Lower leg skin (tissue), 3 donors: Measurements from ENCODE around the gene AS3MT.

ENCODE experiments used
- CTCF ChIP-seq, 3 donors: fragments of 450-650 bp; IDR thresholded peaks; one replicate each; pipeline ENCODE4 v1.5.1; 2016; ENCODE audit warnings: antibody characterized with exemption in 3 of 3, mild to moderate bottlenecking in 3 of 3, moderate library complexity in 2 of 3
- POLR2A ChIP-seq, 2 donors: fragments of 450-650 bp; IDR thresholded peaks; one replicate each; pipeline ENCODE4 v1.6.1; 2016 to 2017; ENCODE audit warnings: antibody characterized with exemption in 2 of 2, mild to moderate bottlenecking in 1 of 2, moderate library complexity in 1 of 2

DNA sequence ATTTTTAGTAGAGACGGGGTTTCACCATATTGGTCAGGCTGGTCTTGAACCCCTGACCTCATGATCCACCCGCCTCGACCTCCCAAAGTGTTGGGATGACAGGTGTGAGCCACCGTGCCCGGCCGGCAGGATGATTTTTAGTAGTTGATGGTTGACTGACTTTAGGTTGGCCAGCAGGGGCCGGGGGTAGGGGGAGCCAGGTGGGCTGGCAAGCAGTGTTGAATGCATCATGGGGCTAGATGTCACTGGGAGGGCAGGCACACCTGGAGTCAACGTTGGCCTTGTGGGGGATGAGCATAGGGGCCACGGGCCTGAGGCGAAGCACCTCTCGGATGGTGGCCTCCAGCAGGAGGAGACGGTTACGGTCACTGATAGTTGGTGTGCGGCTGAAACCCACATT is 37.0 kb upstream of the AS3MT start:
- TF ChIP-seq POLR2A (IDR thresholded peaks at IDR 0.05): no peak
- TF ChIP-seq CTCF (IDR thresholded peaks at IDR 0.05): no peak
